ENCODE data around the gene FOXL2NB.

FOXL2NB gene

DNA sequence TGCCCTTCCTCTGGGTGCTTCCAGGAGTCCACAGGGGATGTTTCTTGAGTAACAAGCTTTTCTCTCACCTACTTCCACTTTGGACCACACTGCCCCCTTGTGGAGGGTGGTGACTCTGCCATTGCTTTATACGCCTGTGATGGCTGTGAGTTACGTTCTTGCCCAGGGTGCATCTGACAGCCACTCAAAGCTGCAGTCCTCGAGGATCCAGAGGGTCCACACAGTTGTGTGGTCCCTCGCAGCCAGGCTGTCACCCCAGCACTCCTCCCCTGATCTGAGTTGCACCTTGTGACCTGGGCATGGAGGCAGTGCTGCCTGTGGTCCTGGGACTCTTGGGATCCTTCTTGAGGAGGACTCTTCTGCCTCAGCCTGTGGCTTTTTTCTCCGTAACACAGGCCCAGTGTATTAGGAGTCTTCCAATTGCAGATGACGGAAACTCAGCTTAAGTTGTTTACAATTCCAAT lies 23.5 kb upstream of the FOXL2NB start:
- CTCF ChIA-PET: interaction anchor here (0.5 to 2.4 kb wide), 45 partner anchors 8 to 1990 kb away, joined by 3 to 25 read pairs (median 4); partner anchors contain the start of genes CEP70 and PIK3CB
- no peak overlapping the region for H3K27ac ChIP-seq
- DNase-seq (ENCODE audit: low spot score): peak; percentile 59
- POLR2A ChIA-PET (ENCODE audit: low non-redundant PET): no interaction called here
- TF ChIP-seq, protein P1, sequence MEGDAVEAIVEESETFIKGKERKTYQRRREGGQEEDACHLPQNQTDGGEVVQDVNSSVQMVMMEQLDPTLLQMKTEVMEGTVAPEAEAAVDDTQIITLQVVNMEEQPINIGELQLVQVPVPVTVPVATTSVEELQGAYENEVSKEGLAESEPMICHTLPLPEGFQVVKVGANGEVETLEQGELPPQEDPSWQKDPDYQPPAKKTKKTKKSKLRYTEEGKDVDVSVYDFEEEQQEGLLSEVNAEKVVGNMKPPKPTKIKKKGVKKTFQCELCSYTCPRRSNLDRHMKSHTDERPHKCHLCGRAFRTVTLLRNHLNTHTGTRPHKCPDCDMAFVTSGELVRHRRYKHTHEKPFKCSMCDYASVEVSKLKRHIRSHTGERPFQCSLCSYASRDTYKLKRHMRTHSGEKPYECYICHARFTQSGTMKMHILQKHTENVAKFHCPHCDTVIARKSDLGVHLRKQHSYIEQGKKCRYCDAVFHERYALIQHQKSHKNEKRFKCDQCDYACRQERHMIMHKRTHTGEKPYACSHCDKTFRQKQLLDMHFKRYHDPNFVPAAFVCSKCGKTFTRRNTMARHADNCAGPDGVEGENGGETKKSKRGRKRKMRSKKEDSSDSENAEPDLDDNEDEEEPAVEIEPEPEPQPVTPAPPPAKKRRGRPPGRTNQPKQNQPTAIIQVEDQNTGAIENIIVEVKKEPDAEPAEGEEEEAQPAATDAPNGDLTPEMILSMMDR (conservative IDR thresholded peaks at IDR 0.05; ENCODE audit: low read depth): peak; percentile 81

DNA sequence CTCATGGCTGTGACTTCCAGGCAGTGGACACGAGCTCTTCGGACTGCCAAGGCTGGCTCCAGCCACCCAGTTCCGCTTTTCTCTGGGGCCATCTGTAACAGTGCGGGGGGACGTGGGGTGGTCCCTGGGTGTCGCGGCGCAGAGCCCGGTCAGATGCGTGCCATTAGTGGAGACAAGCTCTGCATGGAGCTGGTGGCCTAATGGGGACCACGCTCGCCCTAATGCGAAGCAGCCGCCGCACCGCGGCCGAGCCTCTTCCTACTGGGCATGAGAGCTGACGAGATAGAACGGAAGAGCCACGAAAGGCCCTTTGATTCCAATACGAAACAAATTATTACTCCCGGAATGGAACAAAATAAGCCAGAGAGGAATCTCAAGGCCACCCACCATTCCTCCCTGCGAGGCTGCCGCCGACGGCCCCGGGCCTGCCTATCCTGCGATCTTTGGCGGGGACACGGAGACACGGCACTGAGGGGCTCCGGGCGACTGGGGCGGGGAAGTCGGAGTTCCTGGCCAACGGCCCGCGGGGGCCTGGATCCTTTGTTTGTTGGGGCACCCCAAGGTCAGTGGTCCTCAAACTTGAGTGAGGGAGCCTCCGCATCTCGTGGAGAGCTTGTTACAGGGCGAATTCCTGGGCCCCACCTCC lies 18.2 kb upstream of the FOXL2NB start:
- DNase-seq (ENCODE audit: low spot score): no peak
- CTCF ChIA-PET: interaction anchor here (0.5 to 1.0 kb wide), 4 partner anchors 14 to 132 kb away, joined by 3 to 5 read pairs (median 4); partner anchors contain the start of genes FOXL2 and FOXL2NB
- TF ChIP-seq, protein P1 (conservative IDR thresholded peaks at IDR 0.05; ENCODE audit: low read depth): no peak
- H3K27ac ChIP-seq: no peak overlapping the region
- POLR2A ChIA-PET (ENCODE audit: low non-redundant PET): no interaction called here

DNA sequence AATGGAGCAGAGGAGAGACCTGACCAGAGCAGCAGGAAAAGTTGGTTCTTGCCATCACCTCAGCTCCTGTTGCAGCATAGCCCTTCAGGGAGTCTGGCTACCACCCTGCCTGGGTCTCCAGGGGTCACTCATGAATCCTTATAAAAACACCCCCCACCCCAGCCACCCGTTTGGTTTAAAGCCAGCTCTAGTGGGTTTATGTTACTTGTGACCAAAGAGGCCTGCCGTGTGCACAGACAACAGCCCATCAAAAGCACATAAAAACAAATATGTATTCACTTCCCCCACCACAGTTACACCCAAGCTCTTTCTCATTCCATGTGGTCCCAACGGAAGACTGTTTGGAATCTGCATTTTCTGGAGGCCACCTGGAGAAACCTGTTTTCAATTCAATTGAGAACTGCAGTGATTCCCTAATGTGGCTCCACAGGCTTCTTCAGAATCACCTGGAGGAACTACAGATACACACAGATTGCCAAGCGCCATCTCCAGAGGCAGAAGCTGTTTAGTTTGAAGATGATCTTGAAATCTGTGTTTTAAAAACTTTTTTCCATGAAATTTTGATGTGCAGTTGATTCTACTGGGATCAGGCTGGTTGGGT lies 13.8 kb upstream of the FOXL2NB start:
- ChIA-PET POLR2A (ENCODE audit: low non-redundant PET) (no interaction called here), CTCF (interaction anchor here (0.7 to 3.0 kb wide), 2 partner anchors 9 to 14 kb away, joined by 3 to 25 read pairs; no protein-coding TSS in a partner anchor)
- DNase-seq (ENCODE audit: low spot score): no peak
- TF ChIP-seq, protein P1 (conservative IDR thresholded peaks at IDR 0.05; ENCODE audit: low read depth): no peak
- H3K27ac ChIP-seq: no peak overlapping the region

DNA sequence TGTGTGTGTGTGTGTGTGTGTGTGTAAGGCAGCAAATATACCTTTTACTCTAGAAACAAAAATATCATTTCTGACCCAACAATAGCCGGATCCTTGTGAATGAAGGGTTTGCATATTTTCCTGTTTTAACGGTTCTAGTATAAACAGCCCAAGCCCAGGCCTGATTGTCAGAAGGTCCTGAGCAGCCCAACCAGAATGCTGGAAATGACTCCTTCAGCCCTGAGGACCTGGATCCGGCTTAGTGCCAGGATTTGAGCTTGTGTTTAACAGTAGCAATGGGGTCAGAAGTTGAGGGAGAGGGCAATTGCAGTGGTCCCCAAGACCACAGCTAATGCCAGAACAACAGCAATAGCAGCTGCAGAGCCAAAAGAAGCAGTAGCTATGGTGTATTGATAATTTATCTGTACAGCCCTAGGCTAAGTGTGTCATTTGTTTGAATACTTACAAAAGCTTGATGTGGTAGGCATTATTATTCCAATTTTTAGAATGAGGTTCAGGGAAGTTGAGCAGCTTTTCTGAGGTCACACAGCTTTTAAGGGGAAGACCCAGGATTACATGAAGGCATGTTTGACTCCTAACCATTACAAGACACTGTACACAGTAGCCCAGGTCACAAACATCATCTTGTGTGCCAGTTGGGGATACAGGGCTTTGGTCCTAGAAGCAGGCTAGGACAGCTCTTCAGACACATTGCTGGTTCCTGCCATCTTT lies 12.9 kb upstream of the FOXL2NB start:
- no peak overlapping the region for H3K27ac ChIP-seq
- TF ChIP-seq, protein P1 (conservative IDR thresholded peaks at IDR 0.05; ENCODE audit: low read depth): no peak
- ChIA-PET POLR2A (ENCODE audit: low non-redundant PET) (no interaction called here), CTCF (interaction anchor here (1.8 to 3.0 kb wide), 2 partner anchors 10 to 395 kb away, joined by 6 to 25 read pairs; no protein-coding TSS in a partner anchor)
- DNase-seq (ENCODE audit: low spot score): no peak

DNA sequence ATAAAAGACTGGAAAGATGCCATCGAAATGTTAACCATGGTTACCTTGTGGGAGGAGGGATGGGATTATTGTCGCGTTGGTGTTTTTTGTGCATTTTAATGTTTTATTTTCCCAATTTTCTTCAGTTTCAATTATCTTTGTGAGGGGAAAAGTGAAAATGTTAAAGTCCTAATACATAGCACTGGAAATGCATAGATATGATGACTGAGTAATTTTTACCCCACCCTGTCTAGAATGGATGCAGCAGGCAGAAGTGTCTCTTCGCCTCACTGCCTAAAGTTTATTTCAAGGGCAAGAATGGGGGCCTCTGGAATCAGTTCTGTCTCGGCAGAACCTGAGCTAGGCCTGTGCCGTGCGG lies 11.5 kb upstream of the FOXL2NB start:
- TF ChIP-seq, protein P1 (conservative IDR thresholded peaks at IDR 0.05; ENCODE audit: low read depth): no peak
- H3K27ac ChIP-seq: no peak overlapping the region
- CTCF ChIA-PET: interaction anchor here (0.5 to 1.8 kb wide), 29 partner anchors 8 to 652 kb away, joined by 3 to 15 read pairs (median 5); partner anchors contain the start of genes CEP70, FOXL2 and FOXL2NB

More for the DNA sequence above, 11.5 kb upstream of the FOXL2NB start:
- DNase-seq (ENCODE audit: low spot score): no peak
- POLR2A ChIA-PET (ENCODE audit: low non-redundant PET): no interaction called here

Data from RWPE1 (cell line).